ENCODE results near the gene RGS6. TPM values are rescaled to one million over a fixed set of nuclear protein-coding genes. Genes with fewer than 3 reads are reported as not detected.

RGS6 gene
- total and polyA plus RNA-seq, 4 donors = 0.06 to 5.3 (median 0.17) TPM; not detected in 1

DNA sequence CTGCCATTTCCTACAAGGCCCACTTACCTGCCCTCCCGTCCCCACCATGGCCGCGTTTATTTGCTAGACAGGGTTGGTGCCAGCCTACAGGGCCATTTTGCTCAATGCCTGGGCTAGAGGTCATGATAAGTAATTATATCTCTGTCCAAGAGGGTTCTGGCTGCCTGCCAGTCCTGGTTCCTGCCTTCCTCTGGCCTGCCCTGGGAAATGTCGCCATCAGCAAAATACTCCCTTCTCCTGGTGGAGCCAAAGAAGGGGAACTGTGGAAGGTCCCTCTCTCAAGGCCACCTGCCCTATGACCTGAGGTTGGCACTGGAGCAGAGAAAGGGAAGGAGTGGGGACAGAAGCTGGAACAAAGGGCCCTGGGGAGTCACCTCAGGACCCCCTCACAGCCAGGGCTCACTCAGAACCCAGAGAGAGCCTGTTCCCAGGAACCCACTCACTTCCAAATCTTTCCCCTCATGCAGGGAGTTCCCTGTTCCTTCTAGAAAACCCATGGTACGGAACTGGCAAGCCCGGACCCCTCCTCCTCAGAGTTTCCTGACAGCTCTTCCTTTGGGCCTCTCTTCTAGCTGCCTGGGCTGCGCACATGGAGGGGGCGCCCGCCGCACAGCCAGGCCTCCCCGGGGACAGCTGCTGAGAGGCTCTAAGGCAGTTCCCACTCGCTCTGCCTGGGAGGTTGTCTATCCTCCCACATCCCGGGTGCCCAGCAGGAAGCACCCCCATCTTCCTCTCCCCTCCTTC lies 681.2 kb downstream of the RGS6 start (continued):
- TF ChIP-seq, protein P1, sequence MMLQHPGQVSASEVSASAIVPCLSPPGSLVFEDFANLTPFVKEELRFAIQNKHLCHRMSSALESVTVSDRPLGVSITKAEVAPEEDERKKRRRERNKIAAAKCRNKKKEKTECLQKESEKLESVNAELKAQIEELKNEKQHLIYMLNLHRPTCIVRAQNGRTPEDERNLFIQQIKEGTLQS (IDR thresholded peaks at IDR 0.05) = no peak
- TF ChIP-seq RAD21 (IDR thresholded peaks at IDR 0.05) = peak; percentile 57 to 58

DNA sequence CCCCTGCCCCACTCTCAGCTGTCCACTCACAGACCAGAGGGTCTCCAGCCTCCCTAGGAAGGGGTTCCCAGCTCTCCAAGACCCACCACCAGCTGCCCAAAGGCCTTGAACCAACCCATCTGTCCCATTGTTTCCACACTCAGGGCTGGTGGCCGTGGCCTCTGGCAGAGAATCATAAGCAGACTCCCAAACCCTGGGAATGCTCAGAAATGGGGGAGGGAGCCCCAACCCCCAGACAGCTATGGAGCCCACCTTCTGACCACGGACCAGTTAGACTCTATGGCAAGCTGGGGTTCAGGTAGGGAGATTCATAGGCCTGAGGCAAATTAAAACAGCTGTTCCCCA lies 681.7 kb downstream of the RGS6 start:
- peak overlapping the region in 1 of 2 donors; percentile 42 for H3K27ac ChIP-seq (ENCODE audit: low read depth in 1 of 2, low read length in 2 of 2)
- H3K9me3 ChIP-seq (ENCODE audit: control insufficient read depth in 4 of 4, low read length in 3 of 4) = no peaks in the 10 kb centered on the region
- no peaks in the 10 kb centered on the region for H3K27me3 ChIP-seq (ENCODE audit: control insufficient read depth in 4 of 4, insufficient read depth in 4 of 4, low read length in 3 of 4)
- WGBS = 89% methylated on average over 2 of the region's 2 CpGs
- H3K4me1 ChIP-seq (ENCODE audit: control insufficient read depth in 4 of 4, insufficient read depth in 4 of 4, low read length in 3 of 4) = peaks cover 0 to 16% (median 9%) of the 10 kb centered on the region in 4 donors
- no peak for TF ChIP-seq JUND (IDR thresholded peaks at IDR 0.05)
- TF ChIP-seq FOXA2 (IDR thresholded peaks at IDR 0.05) = no peak
- TF ChIP-seq, protein P2, sequence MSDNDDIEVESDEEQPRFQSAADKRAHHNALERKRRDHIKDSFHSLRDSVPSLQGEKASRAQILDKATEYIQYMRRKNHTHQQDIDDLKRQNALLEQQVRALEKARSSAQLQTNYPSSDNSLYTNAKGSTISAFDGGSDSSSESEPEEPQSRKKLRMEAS (IDR thresholded peaks at IDR 0.05) = no peak
- no peak for TF ChIP-seq TAF1 (conservative IDR thresholded peaks at IDR 0.05)
- TF ChIP-seq, protein P3, sequence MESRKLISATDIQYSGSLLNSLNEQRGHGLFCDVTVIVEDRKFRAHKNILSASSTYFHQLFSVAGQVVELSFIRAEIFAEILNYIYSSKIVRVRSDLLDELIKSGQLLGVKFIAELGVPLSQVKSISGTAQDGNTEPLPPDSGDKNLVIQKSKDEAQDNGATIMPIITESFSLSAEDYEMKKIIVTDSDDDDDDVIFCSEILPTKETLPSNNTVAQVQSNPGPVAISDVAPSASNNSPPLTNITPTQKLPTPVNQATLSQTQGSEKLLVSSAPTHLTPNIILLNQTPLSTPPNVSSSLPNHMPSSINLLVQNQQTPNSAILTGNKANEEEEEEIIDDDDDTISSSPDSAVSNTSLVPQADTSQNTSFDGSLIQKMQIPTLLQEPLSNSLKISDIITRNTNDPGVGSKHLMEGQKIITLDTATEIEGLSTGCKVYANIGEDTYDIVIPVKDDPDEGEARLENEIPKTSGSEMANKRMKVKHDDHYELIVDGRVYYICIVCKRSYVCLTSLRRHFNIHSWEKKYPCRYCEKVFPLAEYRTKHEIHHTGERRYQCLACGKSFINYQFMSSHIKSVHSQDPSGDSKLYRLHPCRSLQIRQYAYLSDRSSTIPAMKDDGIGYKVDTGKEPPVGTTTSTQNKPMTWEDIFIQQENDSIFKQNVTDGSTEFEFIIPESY (IDR thresholded peaks at IDR 0.05) = no peak
- TF ChIP-seq YY1 (IDR thresholded peaks at IDR 0.05) = no peak
- TF ChIP-seq RAD21 (IDR thresholded peaks at IDR 0.05) = no peak
- TF ChIP-seq, protein P4, sequence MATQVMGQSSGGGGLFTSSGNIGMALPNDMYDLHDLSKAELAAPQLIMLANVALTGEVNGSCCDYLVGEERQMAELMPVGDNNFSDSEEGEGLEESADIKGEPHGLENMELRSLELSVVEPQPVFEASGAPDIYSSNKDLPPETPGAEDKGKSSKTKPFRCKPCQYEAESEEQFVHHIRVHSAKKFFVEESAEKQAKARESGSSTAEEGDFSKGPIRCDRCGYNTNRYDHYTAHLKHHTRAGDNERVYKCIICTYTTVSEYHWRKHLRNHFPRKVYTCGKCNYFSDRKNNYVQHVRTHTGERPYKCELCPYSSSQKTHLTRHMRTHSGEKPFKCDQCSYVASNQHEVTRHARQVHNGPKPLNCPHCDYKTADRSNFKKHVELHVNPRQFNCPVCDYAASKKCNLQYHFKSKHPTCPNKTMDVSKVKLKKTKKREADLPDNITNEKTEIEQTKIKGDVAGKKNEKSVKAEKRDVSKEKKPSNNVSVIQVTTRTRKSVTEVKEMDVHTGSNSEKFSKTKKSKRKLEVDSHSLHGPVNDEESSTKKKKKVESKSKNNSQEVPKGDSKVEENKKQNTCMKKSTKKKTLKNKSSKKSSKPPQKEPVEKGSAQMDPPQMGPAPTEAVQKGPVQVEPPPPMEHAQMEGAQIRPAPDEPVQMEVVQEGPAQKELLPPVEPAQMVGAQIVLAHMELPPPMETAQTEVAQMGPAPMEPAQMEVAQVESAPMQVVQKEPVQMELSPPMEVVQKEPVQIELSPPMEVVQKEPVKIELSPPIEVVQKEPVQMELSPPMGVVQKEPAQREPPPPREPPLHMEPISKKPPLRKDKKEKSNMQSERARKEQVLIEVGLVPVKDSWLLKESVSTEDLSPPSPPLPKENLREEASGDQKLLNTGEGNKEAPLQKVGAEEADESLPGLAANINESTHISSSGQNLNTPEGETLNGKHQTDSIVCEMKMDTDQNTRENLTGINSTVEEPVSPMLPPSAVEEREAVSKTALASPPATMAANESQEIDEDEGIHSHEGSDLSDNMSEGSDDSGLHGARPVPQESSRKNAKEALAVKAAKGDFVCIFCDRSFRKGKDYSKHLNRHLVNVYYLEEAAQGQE (IDR thresholded peaks at IDR 0.05) = no peak
- TF ChIP-seq SP1 (IDR thresholded peaks at IDR 0.05) = no peak
- TF ChIP-seq, protein P5, sequence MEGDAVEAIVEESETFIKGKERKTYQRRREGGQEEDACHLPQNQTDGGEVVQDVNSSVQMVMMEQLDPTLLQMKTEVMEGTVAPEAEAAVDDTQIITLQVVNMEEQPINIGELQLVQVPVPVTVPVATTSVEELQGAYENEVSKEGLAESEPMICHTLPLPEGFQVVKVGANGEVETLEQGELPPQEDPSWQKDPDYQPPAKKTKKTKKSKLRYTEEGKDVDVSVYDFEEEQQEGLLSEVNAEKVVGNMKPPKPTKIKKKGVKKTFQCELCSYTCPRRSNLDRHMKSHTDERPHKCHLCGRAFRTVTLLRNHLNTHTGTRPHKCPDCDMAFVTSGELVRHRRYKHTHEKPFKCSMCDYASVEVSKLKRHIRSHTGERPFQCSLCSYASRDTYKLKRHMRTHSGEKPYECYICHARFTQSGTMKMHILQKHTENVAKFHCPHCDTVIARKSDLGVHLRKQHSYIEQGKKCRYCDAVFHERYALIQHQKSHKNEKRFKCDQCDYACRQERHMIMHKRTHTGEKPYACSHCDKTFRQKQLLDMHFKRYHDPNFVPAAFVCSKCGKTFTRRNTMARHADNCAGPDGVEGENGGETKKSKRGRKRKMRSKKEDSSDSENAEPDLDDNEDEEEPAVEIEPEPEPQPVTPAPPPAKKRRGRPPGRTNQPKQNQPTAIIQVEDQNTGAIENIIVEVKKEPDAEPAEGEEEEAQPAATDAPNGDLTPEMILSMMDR (IDR thresholded peaks at IDR 0.05; ENCODE audit: low read depth, low read length, missing input control) = no peak
- TF ChIP-seq HNF4A (conservative IDR thresholded peaks at IDR 0.05) = no peak
- no peak for TF ChIP-seq HNF4G (IDR thresholded peaks at IDR 0.05)
- TF ChIP-seq GABPA (IDR thresholded peaks at IDR 0.05 in 1 of 2, conservative IDR thresholded peaks at IDR 0.05 in 1 of 2) = no peak
- TF ChIP-seq FOXA1 (IDR thresholded peaks at IDR 0.05) = no peak
- no peak for TF ChIP-seq EGR1 (IDR thresholded peaks at IDR 0.05; ENCODE audit: low read depth in 2 of 2)
- TF ChIP-seq, protein P1 (IDR thresholded peaks at IDR 0.05) = no peak
- H3K4me3 ChIP-seq (ENCODE audit: low read depth in 1 of 3, low read length in 3 of 3) = no peak overlapping the region
- no peak overlapping the region for H3K9ac ChIP-seq (ENCODE audit: low read depth in 1 of 2, low read length in 2 of 2)
- no peak for DNase-seq (ENCODE audit: low spot score)
- no peaks in the 10 kb centered on the region for H3K36me3 ChIP-seq (ENCODE audit: control insufficient read depth in 4 of 4, insufficient read depth in 3 of 4, low read depth in 1 of 4, low read length in 3 of 4)
